GM21576 (cell line): ENCODE measurements around the gene MOB3C.

Experiments used
- ATAC-seq: cut with Tn5 transposase; IDR thresholded peaks from one replicate; pipeline ENCODE4 v1.9.1; 2021; ENCODE audit warnings: mild to moderate bottlenecking, moderate library complexity; ENCODE audit not compliant: unreplicated experiment

The MOB3C gene

DNA sequence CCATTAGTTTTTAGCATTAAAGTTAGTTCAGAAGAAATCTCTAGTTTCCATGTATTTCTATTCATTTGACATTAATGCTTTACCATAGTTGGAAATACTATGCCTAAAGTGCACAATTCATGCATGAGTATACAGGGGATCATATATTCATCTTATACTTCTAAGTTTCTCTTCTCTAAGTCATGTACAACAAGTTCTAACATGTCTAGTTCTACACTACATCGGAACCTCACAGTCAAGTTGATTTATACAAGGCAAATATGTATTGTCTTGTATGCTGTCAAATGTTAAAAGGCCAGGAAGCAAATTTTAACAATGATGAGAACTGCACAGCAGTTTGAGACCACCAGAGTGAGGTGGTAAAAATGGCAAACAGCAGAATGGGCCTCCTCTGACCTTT, 22.9 kb upstream of the MOB3C start:
- no peak for ATAC-seq

DNA sequence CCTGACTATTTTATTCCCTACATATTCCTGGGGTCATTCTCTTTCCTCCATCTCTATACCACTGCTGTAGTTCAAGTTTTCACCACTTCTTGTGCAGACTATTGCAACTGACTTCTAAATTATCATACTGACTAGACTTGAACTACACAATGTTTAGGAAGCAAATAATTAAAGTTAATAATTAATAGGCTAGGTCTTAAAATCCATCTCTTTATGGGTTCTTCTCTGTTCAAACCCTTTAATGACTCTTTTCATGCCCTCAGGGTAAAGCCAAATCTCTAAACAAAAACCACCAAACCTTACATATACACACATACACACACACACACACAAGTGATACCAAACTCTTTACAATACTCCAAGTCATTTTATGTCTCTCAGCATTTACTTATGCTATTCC, 22.3 kb upstream of the MOB3C start:
- no peak for ATAC-seq

DNA sequence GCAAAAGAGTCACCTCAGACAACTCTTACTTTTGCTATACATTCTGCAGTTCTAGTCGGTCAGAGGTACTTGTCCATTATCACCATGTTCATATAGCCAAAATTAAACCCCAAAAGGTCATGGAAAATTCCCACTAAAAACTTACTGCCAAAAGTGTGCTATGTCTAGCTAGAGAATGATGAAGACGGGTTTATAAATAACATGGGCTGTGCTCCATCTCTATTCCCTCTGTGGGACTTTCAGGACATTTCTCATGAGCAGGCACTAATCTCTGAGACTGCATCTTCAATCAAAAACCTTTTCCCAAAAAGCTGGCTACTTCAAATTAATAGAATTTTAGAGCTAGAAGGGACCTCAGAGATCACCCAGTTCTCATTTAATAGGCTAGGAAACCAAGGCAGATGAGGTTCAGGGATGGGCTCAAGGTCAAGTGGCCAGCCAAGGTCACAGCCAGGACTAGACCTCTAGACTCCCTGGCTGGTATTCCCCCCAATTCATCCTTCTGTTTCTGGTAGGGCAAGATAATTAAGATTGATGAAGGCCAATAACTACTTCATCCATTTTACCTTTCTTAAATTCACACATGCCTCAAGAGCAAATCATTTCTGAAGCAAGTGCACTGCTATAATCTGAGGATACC, 21.0 kb upstream of the MOB3C start:
- ATAC-seq: no peak

DNA sequence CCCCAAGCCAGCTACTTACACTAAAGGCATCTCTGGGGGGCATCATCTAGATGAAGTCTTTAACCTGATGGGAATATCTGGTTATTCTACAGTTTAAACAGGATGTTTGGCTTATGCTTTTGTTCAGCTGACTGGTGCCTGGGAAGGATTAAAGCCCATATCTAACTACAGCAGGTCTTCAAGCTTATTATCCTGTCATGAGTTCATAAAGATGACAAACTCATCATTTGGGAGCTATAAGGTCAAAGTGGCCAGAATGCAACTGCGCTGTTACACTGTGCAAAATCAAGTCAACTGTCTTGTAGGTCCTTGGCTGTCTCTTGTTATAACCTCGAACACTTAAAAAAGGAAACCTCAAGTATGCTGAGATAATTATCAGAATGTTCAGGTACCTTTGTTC, 18.6 kb upstream of the MOB3C start:
- no peak for ATAC-seq

DNA sequence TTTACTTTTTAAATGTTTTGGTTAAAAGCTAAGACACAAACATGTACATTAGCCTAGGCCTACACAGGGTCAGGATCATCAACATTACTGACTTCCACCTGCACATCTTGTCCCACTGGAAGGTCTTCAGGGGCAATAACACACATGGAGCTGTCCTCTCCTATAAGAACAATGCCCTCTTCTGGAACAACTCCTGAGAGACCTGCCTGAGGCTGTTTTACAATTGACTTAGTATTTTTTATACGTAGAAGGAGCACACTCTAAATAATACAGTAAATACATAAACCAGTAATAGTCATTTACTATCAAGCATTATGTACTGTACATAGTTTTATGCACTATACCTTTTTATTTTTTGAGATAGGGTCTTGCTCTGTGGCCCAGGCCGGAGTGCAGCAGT, 14.1 kb upstream of the MOB3C start:
- ATAC-seq: no peak

DNA sequence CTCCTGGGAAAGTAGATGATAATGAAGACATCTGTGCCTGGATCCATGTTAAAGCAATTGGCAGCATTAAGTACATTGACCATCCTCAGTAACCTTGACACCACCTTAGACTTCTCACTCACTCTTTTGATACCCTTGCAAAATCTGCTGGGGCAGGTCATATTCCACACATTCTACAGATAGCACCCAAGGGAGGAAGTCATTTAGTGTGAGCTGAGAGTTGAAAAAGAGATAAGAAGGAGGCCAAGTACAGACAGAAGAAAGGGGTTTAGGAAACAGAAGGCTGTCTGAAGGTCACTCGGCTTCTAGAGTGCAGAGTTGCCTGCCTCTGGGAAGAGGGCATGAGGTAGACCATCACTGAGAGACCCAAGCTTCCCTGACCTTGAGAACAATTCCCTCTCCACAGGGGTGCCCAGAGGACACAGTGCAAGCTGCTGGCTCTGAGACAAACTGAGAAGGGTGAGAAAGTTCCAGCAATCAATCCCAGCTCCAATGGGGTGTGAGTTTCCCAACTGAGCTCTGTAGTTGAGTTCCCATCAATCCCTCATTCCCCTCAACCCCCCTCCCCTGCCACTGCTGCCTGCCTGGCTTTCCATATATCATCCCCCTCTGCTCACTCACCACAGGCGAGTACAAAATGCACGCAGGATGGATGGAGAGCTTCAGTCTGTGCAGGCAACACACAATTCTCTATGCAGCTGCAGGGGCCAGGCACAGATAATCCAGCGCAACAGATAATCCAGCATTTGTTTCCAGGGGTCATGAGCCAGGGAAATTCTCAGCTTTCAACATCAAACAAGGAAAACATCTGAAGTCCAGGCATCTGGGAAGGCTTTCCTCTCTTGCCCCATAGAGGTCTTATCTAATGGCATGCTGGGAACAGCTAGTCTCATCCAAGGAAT, 7.4 kb upstream of the MOB3C start:
- ATAC-seq: no peak

DNA sequence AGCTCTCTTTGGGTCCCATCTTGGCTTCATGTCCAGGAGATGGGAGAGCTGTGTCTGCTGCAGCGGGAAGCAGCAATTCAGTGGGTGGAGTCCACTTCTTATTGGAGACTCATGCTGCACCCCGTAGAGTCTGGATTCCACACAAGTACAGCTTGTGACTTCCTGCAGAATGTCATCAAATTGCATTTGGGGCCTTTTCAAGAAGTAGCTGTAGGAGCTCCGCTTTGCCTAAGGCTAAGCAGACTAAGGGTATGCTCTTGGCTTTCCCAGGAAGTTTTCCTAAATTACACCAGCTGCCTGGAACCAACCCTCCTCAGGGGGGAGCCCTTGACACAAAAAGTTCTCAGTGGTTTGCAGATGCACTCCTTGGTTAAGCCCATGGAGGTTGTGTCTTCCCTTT, 5.7 kb upstream of the MOB3C start:
- no peak for ATAC-seq

DNA sequence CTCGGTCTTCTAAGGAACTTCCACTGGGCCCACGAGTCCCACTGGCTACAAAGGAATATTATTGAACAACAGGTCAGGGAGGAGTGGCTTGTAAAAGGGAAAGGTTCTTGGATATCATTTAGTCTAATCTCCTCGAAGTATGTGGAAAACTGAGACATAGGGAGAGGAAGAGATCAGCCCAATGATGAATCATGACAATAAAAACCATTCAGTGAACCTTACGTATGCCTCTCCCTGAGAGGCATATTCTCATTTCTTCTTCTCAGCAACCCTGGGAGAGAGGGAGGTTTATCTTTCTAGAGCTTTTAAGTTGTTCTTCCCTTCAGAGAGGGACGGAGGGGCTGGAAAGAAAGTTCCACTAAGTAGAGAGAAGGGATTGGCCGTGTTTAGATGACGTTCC, 5.3 kb upstream of the MOB3C start:
- no peak for ATAC-seq

DNA sequence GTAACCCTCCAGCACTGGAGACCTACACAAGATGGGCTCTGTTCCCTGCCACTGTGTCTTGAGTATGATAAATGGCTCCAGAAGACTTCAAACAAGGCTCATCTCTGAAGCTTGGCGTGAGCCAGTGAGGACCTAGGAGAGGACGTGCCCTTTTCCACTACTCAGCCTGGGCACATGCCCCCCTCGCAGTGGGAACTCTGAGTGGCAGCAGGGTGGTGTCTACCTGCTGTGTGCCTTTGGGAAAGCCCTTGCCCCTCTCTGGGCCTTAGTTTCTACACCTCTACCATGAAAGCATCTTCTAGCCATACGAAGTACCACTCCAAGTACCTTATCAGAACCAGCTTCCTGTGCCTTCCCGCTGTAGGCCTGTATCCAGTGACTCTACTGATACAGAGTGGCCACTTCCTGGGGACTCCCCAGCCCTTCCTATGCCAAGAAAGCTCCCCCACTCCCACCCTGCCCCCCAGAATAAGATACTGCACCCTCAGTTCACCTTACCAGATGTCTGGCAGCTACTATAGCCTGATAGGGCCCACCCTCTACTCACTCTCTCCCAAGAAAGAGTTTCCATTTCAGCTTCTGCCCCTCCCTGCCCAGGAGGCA, 3.1 kb upstream of the MOB3C start:
- ATAC-seq: no peak

DNA sequence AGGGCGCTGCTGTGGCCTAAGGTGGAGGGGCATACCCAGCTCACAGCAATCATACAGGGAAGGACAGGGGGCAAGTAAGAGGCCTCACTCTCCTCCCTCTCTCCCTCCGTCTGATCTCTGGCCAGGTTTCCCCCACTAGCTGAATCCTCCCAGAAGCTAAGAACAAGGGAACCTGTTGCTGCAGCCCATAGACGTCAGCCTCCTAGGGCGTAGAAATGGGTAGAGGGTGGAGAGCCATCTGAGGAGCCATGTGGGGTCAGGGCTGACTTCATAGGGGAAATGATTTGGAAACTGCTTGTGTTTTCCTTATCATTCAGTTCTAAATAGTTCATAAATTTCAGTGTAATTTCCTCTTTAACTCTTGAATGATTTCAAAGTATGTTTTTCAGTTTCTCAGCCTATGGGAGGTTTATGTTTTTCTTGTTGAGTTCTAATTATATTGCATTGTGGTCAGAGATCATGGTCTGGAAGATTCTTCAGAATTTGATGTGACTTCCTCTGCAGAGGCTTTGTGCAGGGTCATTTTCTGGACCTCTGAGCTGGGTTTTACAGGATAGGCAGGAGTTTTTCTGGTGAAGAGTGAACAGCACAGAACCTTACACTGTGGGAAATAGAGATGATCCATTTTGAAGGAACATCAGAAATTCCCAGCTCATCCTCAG, 2.3 kb upstream of the MOB3C start:
- ATAC-seq: no peak

DNA sequence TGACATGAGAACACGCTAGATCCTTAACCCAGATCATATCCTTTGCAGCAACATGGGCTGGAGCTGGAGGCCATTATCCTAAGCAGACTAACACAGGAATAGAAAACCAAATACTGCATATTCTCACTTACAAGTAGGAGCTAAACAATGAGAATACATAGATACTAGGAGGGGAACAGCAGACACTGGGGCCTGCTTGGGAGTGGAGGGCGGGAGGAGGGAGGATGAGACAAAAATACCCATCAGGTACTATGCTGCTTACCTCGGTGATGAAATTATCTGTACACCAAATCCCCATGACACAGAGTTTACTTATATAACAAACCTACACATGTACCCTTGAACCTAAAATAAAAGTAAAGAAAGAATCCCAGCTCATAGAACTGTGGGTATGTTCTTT, 1.2 kb upstream of the MOB3C start:
- ATAC-seq: no peak

DNA sequence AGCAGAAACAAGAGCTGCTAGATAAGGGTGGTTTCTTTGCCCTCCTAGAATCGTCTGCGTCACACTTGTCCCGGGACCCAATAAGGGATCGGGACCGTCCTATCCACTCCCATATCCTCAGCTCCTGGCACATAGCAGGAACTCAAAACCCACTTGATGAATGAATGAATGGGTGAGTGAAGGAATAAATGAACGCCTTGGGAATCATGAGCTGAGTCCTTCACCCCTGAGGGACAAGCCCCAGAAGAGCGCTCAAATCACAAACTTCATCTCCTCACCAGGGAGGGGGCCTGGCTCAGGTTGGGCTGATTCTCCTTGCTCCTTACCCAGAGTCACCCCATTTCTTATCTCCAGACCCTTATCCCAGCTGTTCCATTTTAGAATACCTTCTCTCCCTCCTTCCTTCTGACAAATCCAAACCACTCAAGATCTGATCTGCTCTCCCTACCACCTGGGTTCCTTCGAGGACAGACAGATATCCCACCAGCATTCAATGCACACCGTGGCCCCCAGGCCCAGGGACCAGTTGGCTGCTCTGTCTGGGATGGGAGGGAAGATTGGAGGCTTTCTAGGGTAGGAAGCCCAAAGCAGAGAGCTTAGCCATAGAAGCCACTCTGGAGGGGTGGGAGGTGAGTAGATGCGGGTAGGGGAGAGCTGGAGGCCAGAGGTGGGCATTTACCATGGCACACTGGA, 643 bp upstream of the MOB3C start:
- no peak for ATAC-seq

DNA sequence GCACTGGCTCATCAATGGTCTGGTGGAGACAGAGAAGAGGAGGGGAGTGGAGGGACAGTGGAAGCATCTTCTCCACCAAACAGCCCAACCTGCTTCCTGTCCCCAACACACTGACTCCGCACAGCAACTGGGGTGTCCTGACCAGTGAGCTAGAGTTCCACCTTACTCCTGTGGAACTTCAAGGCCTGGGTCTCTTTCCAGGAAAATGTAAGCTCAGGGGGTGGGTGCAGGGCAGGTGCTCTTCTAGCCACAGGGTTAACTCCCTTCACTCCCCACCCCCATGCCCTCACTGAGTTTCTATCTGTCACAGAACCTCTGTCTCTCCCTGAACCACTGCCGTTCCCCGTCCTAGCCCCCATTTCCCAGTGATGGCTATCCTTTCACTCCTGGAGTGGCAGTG, 876 bp downstream of the MOB3C start:
- no peak for ATAC-seq

DNA sequence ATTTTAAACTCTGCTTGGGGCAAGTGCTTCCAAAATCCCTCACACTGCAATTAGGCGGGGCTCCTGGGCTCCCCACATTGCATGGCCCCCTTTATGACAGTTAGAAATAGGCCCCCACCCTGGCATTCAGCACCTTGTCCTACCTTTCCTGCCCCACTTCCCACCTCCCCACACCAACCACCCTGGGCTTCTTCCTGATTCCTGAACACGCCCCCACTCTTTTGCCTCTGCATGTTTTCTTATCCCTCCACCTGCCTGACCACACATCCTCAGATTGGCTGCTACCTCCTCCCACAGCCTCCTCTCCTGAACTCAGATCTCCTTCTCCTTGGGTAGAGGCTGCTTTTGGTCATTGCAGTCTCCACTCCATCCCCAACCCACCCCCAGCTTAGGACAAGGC, 1.5 kb downstream of the MOB3C start:
- ATAC-seq: no peak

DNA sequence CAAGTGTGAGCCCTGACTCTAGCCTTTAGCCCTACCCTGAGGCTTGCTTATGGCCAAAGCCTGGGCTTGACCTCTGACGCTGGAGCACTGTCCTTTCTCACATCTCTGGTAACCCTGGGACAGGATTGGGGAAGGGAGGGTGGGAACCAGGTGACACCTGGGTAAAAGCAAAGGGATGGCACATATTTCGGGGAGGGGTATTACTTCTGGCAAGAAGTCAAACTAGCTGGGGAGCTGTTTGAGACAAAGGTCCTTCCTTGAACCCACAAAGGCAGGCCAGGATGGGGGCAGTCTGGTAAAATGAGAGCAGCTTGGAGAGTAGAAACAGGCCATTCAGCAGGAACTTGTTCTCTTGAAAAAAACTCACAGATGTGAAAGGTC, 2.0 kb downstream of the MOB3C start:
- no peak for ATAC-seq

DNA sequence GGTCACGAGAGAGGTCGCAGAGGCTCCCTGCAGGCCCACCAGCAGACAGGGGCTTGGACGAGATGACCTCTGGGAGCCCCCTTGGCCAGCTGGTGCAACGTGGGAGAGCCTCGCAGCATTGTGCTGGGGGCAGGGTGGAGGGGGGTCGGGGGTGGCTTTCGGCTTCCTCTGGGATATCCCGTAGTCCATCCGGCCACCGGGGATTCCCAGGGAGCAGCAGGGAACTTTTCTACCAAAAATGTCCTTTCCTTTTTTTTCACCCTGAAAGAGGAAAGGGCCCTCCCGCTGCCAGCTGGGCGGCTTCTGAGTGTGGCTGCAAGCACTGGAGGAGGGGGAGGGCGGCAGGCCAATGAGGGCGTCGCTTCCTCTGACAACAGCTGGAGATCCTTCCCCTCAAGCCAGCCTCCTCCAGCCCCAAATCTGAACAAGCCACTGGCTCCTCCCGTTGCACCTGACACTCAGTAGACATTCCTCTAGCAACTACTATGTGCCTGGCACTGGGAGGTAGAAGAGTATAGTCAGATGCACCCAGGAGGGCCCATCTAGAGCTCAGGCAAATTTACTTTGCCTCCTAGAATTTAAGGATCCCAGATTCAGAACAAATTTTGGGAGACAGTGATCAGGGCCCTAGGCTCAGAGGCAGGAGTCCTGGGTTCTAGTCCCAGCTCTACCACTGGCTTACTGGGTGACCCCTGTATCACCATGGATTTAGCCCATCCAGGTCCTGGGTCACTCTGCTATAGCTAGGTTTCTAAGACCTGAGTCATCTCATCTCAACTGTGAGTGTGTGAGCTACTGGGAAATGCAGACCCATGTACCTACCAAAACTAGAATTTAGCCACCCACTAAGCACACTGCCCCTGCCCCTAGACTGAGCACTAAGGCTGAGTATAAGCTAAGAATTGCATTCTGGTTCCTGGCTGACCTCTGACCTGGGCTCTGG, 2.7 kb downstream of the MOB3C start:
- peak; percentile 42 for ATAC-seq

DNA sequence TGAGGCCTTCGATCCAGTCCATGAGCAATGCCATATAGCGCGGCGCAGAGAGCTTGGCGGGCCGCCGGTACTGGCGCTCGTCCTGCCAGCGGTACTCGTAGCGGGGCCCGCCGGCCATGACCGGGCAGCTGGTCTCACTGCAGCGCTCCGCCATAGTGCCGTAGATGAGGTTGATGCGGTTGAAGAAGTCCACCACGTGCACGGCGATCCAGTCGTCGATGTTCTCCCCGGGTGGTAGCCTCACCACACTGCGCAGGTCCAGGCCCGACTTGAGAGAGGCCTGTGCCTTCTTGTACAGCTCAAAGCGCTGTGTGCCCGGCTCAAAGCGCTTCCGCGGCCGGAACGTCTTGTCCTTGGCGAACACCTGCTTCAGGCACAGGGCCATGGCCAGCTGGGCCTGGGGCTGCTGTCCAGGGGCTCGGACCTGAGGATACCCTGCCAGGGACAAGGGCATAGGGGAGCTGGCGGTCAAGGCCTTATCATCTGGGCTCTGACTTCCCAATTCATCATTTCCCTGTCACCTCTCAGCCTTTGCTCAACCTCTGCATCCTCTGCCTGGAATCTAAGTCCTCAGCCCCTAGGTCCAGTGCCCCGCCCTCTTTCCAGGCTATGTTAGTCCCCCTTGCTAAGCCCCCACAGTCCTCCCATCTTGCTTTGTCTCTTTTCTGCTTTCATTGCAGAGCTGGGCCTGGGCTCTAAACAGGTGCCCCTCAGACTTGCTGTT, 3.5 kb downstream of the MOB3C start:
- ATAC-seq: no peak

DNA sequence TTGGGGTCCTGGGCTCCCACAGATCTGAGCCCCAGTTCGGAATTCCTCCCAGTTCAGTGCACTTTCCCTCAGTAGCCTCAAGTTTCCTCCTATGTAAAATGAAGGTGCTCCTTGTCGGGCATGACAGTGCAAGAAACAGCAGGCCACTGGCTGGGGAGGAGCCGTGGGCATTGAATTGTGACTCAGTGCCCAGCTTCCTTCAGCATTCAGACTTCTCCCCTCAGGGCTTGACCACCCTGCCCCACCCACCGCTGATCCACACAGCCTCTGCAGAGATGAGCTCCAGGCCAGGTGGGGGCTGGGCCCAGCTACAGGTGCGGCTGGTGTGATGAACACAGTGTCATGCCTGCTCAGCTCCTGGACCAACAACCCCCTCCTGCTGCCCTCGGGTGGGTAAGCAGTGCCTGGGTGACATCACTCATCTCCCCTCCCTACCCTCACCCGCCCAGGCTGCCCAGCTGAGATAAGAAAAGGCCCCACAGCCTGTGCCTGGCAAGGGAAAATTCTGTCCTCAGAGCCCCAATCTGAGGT, 4.9 kb downstream of the MOB3C start:
- no peak for ATAC-seq
